K562 (cell line): ENCODE results near the gene CCDC88C. TPM values are rescaled to one million over a fixed set of nuclear protein-coding genes. Genes with fewer than 3 reads are reported as not detected.
A peak's percentile ranks its signal among the peaks of the same experiment; 100 is the strongest.

Experiments
- ATAC-seq: fragments of 200-7000 bp; cut with Tn5 transposase; 3 replicates; pipeline ENCODE4 v1.9.1; 2020; ENCODE audit warnings: moderate library complexity
- BruUV-seq: library from RNA; stranded (reverse); fragments of 400-500 nt; replicated peaks from 2 replicates; lab custom pipeline; 2021; lab: Mats Ljungman, UMichigan
- CTCF ChIA-PET: fragments of 300-600 bp; formaldehyde crosslinking; extraction: SDS; loops from one replicate; lab custom pipeline; 2021; ENCODE audit warnings: low intra/inter-chr PET ratio; lab: Yijun Ruan, JAX
- POLR2A ChIA-PET: fragments of 300-600, 350-650 bp; sonication (Branson Sonifier 250); formaldehyde crosslinking; extraction: SDS; loops from one replicate; lab custom pipeline; 2021; ENCODE audit warnings: antibody characterized with exemption, inconsistent platforms; lab: Yijun Ruan, JAX
- DNase-seq, 4 experiments: peaks; one replicate each; pipeline versions ENCODE4 v3.0.0 to v3.0.0-alpha.2; 2011 to 2018; ENCODE audit warnings: low spot score in 3 of 4, mixed read lengths in 3 of 4; ENCODE audit errors: extremely low read depth in 1 of 4
- FAIRE-seq: peaks from 2 replicates; lab custom pipeline; 2011; peaks lifted over from hg19 to GRCh38; lab: Jason Lieb, UNC
- H2AFZ ChIP-seq: 2 replicates; pipeline ENCODE4 v1.6.0; 2011; ENCODE audit warnings: low read depth, low read length, control low read depth, inconsistent platforms
- H3K27ac ChIP-seq: fragments of 200-600 bp; 3 replicates; pipeline ENCODE4 v1.8.0; 2011; ENCODE audit warnings: low read depth, mild to moderate bottlenecking, control low read depth, inconsistent platforms, low read length, moderate library complexity, mixed read lengths; ENCODE audit errors: extremely low read depth
- H3K27me3 ChIP-seq, 2 experiments: fragments of 300-600 bp in 1 of 2; 2 replicates in 1 of 2; 3 replicates in 1 of 2; pipeline versions ENCODE4 v1.6.0 to v1.8.0; 2011; ENCODE audit warnings: inconsistent platforms in 2 of 2, low read length in 2 of 2, mild to moderate bottlenecking in 1 of 2, mixed read lengths in 1 of 2, moderate library complexity in 1 of 2; ENCODE audit not compliant: control insufficient read depth in 2 of 2, insufficient read depth in 2 of 2
- H3K36me3 ChIP-seq: fragments of 300-600 bp; 3 replicates; pipeline ENCODE4 v1.8.0; 2011; ENCODE audit warnings: mild to moderate bottlenecking, low read length, inconsistent platforms; ENCODE audit not compliant: control insufficient read depth, insufficient read depth
- H3K4me1 ChIP-seq, 2 experiments: fragments of 200-600 bp in 1 of 2; replicated peaks in 1 of 2; 2 replicates in 1 of 2; 3 replicates in 1 of 2; pipeline versions ENCODE4 v1.5.1 to v1.8.0; 2011; ENCODE audit warnings: inconsistent platforms in 2 of 2, low read length in 2 of 2, mild to moderate bottlenecking in 1 of 2, mixed read lengths in 1 of 2, moderate library complexity in 1 of 2; ENCODE audit not compliant: control insufficient read depth in 2 of 2, insufficient read depth in 2 of 2
- H3K4me2 ChIP-seq: 2 replicates; pipeline ENCODE4 v1.6.1; 2011; ENCODE audit warnings: low read length, control low read depth, inconsistent platforms, mixed read lengths; ENCODE audit not compliant: insufficient read depth
- H3K4me3 ChIP-seq: fragments of 200-600 bp; sonication (generic), shearing (Covaris generic); 2 replicates; pipeline ENCODE4 v1.5.1; 2016; ENCODE audit warnings: control low read depth, inconsistent platforms
- H3K79me2 ChIP-seq: fragments of 200-600 bp; 3 replicates; pipeline ENCODE4 v1.8.0; 2011; ENCODE audit warnings: low read length, inconsistent platforms; ENCODE audit not compliant: control insufficient read depth, insufficient read depth
- H3K9ac ChIP-seq, 2 experiments: 2 replicates each; pipeline versions ENCODE4 v1.6.0 to v1.6.1; 2011; ENCODE audit warnings: low read depth in 2 of 2, low read length in 2 of 2, control low read depth in 1 of 2, inconsistent platforms in 1 of 2, mild to moderate bottlenecking in 1 of 2, mixed read lengths in 1 of 2; ENCODE audit not compliant: insufficient read depth in 1 of 2
- H3K9me1 ChIP-seq: one replicate; pipeline ENCODE4 v1.6.0; 2011; ENCODE audit warnings: inconsistent platforms, mild to moderate bottlenecking, low read length, moderate library complexity; ENCODE audit not compliant: control insufficient read depth, insufficient read depth
- H3K9me3 ChIP-seq: replicated peaks from 2 replicates; pipeline ENCODE4 v1.5.1; 2011; ENCODE audit warnings: low read depth, low read length, inconsistent platforms; ENCODE audit not compliant: control insufficient read depth, insufficient read depth
- H4K20me1 ChIP-seq: replicated peaks from 2 replicates; pipeline ENCODE4 v1.6.1; 2011; ENCODE audit warnings: low read length, inconsistent platforms, mixed read lengths; ENCODE audit not compliant: control insufficient read depth, insufficient read depth
- ARID3A ChIP-seq: IDR thresholded peaks from 2 replicates; pipeline ENCODE4 v1.6.1; 2012; ENCODE audit warnings: low read depth, low read length, improper control_type of control experiment, borderline replicate concordance
- BRD4 ChIP-seq: fragments of 200-600 bp; sonication (generic); IDR thresholded peaks from 2 replicates; pipeline ENCODE4 v1.6.1; 2017; ENCODE audit warnings: inconsistent platforms
- CC2D1A ChIP-seq: fragments of 450-650 bp; IDR thresholded peaks from 2 replicates; pipeline ENCODE4 v1.6.1; 2017; ENCODE audit warnings: mild to moderate bottlenecking
- CREM ChIP-seq: IDR thresholded peaks from 2 replicates; pipeline ENCODE4 v1.6.1; 2014; ENCODE audit warnings: antibody characterized with exemption, low read depth
- DMBX1 ChIP-seq: fragments of 250-450 bp; sonication (Bioruptor Pico); IDR thresholded peaks from 2 replicates; pipeline ENCODE4 v1.8.0; 2022; ENCODE audit warnings: inconsistent platforms, mild to moderate bottlenecking, moderate library complexity, borderline replicate concordance
- GTF2B ChIP-seq: IDR thresholded peaks from 2 replicates; pipeline ENCODE4 v1.6.1; 2011; ENCODE audit not compliant: insufficient read length; ENCODE audit errors: extremely low read depth
- HOMEZ ChIP-seq: fragments of 250-450 bp; sonication (Bioruptor Pico); IDR thresholded peaks from 2 replicates; pipeline ENCODE4 v1.4.0; 2020; ENCODE audit warnings: mild to moderate bottlenecking, moderate library complexity
- POLR2G ChIP-seq: fragments of 200-400 bp; formaldehyde crosslinking; IDR thresholded peaks from 2 replicates; pipeline ENCODE4 v1.6.1; 2017; ENCODE audit warnings: low read depth, mild to moderate bottlenecking, antibody characterized with exemption, low read length, moderate library complexity
- PYGO2 ChIP-seq: fragments of 450-650 bp; IDR thresholded peaks from 2 replicates; pipeline ENCODE4 v1.6.1; 2016; ENCODE audit warnings: mild to moderate bottlenecking, missing genetic modification characterization, moderate library complexity, missing compliant biosample characterization
- RAD21 ChIP-seq, 2 experiments: fragments of 250-450 bp in 1 of 2; fragments of 450-650 bp in 1 of 2; sonication (Bioruptor Pico) in 1 of 2; formaldehyde crosslinking in 1 of 2; IDR thresholded peaks in 1 of 2; conservative IDR thresholded peaks in 1 of 2; 2 replicates each; pipeline versions ENCODE4 v1.4.0 to v1.8.0; 2020 to 2022; ENCODE audit warnings: mild to moderate bottlenecking in 2 of 2, moderate library complexity in 1 of 2
- SMC3 ChIP-seq: conservative IDR thresholded peaks from 2 replicates; pipeline ENCODE4 v1.6.1; 2011; ENCODE audit warnings: low read depth, low read length, improper control_type of control experiment; ENCODE audit not compliant: insufficient read depth
- TBP ChIP-seq: optimal IDR thresholded peaks from 2 replicates; pipeline ENCODE3; 2011; ENCODE audit warnings: low read depth, low read length, improper control_type of control experiment
- ZNF124 ChIP-seq: sonication (generic); formaldehyde crosslinking; IDR thresholded peaks from 2 replicates; pipeline ENCODE4 v1.8.1; 2022; ENCODE audit warnings: missing genetic modification reagents
- ZNF184 ChIP-seq: sonication (generic); formaldehyde crosslinking; IDR thresholded peaks from 2 replicates; pipeline ENCODE4 v1.5.0; 2020; ENCODE audit warnings: missing genetic modification reagents
- ZNF224 ChIP-seq: sonication (generic); formaldehyde crosslinking; IDR thresholded peaks from 2 replicates; pipeline ENCODE4 v1.8.0; 2022; ENCODE audit warnings: mild to moderate bottlenecking, missing genetic modification reagents
- ZNF589 ChIP-seq: fragments of 200-800 bp; sonication (Bioruptor generic); IDR thresholded peaks from 2 replicates; pipeline ENCODE4 v1.6.1; 2016; ENCODE audit warnings: low read depth, missing genetic modification characterization, missing compliant biosample characterization
- WGBS: fragments of 100-300 bp; shearing (Covaris generic); methylation state at CpG from one replicate; pipeline ENCODE4 v1.1.6; 2016; ENCODE audit warnings: low coverage, mixed read lengths; ENCODE audit not compliant: insufficient coverage; ENCODE audit errors: missing lambda C conversion rate; 5-methylcytosine and 5-hydroxymethylcytosine counted together
- in situ Hi-C: fragments of 300-500 bp; cut with MboI; formaldehyde crosslinking; loops from 4 replicates; pipeline ENCODE4 v1.15.0; 2018; ENCODE audit warnings: inconsistent platforms, mixed read lengths
- intact Hi-C: fragments of 100-400 bp; cut with micrococcal nuclease; formaldehyde crosslinking; loops from 2 replicates; pipeline ENCODE4 v1.14.2; 2022
- polyA plus RNA-seq, 8 experiments: library from polyadenylated mRNA; depleted of rRNA in 4 of 8; stranded (reverse) in 5 of 8; unstranded in 3 of 8; fragments of >200 nt; fragmentation: Nextera tagmentation in 2 of 8; fragmentation: Illumina TruSeq in 1 of 8; extraction: Ambion mirVana in 2 of 8; extraction: Trizol in 1 of 8; gene quantifications; 2 replicates each; pipeline versions ENCODE4 v1.2.1 to v1.2.3, GENCODE V29; 2011 to 2014; ENCODE audit warnings: inconsistent platforms in 1 of 8, missing spikeins in 1 of 8
- total RNA-seq, 7 experiments: library from RNA; depleted of rRNA in 6 of 7; stranded (reverse); fragments of >200 nt in 6 of 7; fragmentation: Illumina TruSeq in 2 of 7; extraction: Trizol in 2 of 7; gene quantifications; 2 replicates each; pipeline versions ENCODE4 v1.2.1 to v1.2.3, GENCODE V29; 2011 to 2021; ENCODE audit warnings: low replicate concordance in 1 of 7

Gene CCDC88C
- total and polyA plus RNA-seq, 9 of the 15 experiments (the other 6 are each of a cell fraction or from before 2014, with no cell fraction given) = 0.62 to 22.5 (median 10.7) TPM

DNA sequence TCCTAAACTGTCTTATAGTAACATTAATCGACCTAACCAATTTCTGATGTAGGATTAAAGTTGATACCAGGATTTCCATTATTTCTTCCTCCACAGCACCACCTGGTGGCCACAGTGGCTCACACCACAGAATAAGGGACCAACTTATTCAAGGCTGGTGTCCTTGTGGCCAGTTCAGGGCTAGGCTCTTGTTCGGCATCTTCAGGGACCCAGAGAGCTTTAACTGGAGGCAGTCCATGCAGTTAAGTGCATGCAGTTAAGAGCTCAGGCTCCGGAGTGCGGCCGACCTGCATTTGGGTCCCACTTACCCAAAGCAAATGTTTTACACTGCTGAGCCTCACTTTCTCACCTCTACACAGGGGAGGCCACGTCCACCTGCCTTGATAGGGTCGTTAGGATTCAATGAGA is 131.1 kb downstream of the CCDC88C start:
- intact Hi-C loops = loop anchor here (1.0 kb wide), 2 partner anchors 109 to 383 kb away; no protein-coding TSS in a partner anchor
- Histone ChIP-seq H3K4me2 (no peak overlapping the region), H3K9me3 (no peaks in the 10 kb centered on the region), H2AFZ (no peak overlapping the region), H4K20me1 (no peaks in the 10 kb centered on the region), H3K9me1 (no peaks in the 10 kb centered on the region), H3K4me1 (no peaks in the 10 kb centered on the region), H3K79me2 (no peaks in the 10 kb centered on the region), H3K9ac (no peak overlapping the region), H3K27me3 (no peaks in the 10 kb centered on the region), H3K4me3 (no peak overlapping the region), H3K36me3 (peaks cover 76% of the 10 kb centered on the region; the same call in 1 of the 3 replicates), H3K27ac (no peak overlapping the region)
- ChIA-PET POLR2A (no interaction called here), CTCF (interaction anchor here (0.5 to 3.3 kb wide), 7 partner anchors 32 to 598 kb away, joined by 3 to 29 read pairs (median 3); partner anchors contain the start of gene RPS6KA5)
- in situ Hi-C loops = loop anchor here (5.0 kb wide), 2 partner anchors 109 to 384 kb away; no protein-coding TSS in a partner anchor
- FAIRE-seq (peak; percentile 97), ATAC-seq (peak; percentile 99), DNase-seq (peak; percentile 73 to 79 (median 74))
- BruUV-seq = no TSS peak
- WGBS = 35% methylated on average over 7 of the region's 7 CpGs
- no peak for TF ChIP-seq ZNF184 (CRISPR knock-in tag)
- TF ChIP-seq ZNF224 (CRISPR knock-in tag) = no peak
- TF ChIP-seq SMC3 = peak; percentile 82
- no peak for TF ChIP-seq BRD4
- no peak for TF ChIP-seq ZNF124 (CRISPR knock-in tag)
- TF ChIP-seq TBP = peak; percentile 30
- no peak for TF ChIP-seq PYGO2 (tag)
- TF ChIP-seq ZNF589 (CRISPR knock-in tag) = no peak
- no peak for TF ChIP-seq POLR2G
- peak; percentile 73 to 90 for TF ChIP-seq RAD21 (CRISPR knock-in tag; conservative IDR thresholded peaks at IDR 0.05 in 1 of 2, IDR thresholded peaks at IDR 0.05 in 1 of 2)
- no peak for TF ChIP-seq GTF2B
- 0 out of 2 replicates have a peak, but pooled peaks have one; percentile 33 for TF ChIP-seq CC2D1A
- no peak for TF ChIP-seq HOMEZ (CRISPR knock-in tag)
- 0 out of 2 replicates have a peak, but pooled peaks have one; percentile 68 for TF ChIP-seq ARID3A
- no peak for TF ChIP-seq DMBX1 (CRISPR knock-in tag)
- 0 out of 2 replicates have a peak, but pooled peaks have one; percentile 15 for TF ChIP-seq CREM
